Coronary artery (tissue), 2 donors: ENCODE data around the gene THY1.
A peak's percentile ranks its signal among the peaks of the same experiment; 100 is the strongest.

Experiments
- DNase-seq: peaks from one replicate; pipeline ENCODE4 v3.0.0-alpha.2; 2017; ENCODE audit warnings: low spot score
- H3K27ac ChIP-seq, 2 donors: fragments of 200-600 bp; sonication (generic); one replicate each; pipeline ENCODE4 v1.5.1; 2016 to 2019
- H3K4me3 ChIP-seq: fragments of 200-600 bp; sonication (generic); 2 replicates; pipeline ENCODE4 v1.5.1; 2016; ENCODE audit warnings: mild to moderate bottlenecking, moderate library complexity
- TF ChIP-seq, protein P1 (sequence below): fragments of 200-600 bp; sonication (generic); IDR thresholded peaks from one replicate; pipeline ENCODE4 v1.5.1; 2019; ENCODE audit warnings: antibody characterized with exemption

Gene THY1

DNA sequence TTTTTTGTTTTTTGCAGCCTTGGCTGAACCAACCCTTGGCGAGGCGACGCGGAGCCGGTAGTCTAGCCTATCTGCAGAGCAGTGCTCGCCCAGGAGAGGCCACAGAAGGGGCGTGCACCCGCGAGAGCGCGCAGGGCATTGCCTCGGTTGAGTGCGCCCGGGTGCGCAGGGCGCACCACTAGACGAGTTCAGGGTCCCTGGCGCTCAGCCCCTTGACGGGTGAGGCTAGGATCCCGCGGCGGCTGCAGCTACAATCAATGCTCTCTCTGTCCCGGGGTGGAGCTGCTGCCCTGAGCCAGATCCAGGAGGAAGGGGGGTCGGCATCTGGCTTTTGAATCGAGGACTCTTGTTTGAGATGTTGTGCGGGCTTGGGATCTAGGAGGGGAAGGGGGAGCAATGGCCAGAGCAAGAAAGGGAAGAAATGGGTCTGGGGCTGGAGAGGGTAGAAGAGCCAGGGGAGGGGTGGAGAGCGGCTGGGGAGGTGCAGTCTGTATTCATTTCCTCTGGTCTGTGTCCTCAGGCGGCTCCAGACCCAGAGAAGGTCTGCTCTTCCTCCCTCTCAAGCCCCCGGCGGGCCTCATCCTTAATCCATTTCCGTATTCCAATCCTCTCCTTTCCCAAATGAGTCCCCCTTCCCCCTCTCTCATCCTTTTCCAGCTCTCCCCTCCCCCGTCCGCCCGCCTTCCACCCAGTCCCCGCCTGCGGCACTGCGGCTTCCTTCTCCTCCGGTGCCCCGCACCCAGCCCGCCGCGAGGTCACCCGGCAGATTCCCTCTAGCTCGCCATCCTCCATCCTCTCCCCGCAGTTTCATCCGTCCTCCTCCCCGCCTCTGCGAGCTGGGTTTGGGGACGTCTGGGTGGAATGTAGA is 797 bp downstream of the THY1 start:
- TF ChIP-seq, protein P1, sequence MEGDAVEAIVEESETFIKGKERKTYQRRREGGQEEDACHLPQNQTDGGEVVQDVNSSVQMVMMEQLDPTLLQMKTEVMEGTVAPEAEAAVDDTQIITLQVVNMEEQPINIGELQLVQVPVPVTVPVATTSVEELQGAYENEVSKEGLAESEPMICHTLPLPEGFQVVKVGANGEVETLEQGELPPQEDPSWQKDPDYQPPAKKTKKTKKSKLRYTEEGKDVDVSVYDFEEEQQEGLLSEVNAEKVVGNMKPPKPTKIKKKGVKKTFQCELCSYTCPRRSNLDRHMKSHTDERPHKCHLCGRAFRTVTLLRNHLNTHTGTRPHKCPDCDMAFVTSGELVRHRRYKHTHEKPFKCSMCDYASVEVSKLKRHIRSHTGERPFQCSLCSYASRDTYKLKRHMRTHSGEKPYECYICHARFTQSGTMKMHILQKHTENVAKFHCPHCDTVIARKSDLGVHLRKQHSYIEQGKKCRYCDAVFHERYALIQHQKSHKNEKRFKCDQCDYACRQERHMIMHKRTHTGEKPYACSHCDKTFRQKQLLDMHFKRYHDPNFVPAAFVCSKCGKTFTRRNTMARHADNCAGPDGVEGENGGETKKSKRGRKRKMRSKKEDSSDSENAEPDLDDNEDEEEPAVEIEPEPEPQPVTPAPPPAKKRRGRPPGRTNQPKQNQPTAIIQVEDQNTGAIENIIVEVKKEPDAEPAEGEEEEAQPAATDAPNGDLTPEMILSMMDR = no peak
- no peak for DNase-seq
- Histone ChIP-seq H3K27ac (peak overlapping the region in 1 of 2 donors; percentile 38), H3K4me3 (peak overlapping the region; percentile 70)

DNA sequence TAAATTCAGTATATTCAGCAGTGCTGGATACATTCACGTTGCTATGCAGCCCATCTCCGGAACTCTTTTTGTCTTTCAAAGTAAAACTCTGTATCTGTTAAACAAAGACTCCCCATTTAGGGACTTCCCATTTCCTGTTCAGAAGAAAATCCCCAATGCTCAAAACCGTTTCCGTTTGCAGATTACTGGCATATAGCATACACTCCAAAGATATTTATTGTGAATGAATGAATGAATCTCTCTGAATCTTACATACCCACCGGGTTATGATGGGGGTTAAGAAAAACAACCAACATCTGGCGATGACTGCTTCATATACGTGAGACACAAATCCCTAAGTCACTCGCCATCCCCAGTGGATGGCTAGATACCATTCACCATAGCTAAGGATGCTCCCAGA is 1.6 kb downstream of the THY1 start:
- TF ChIP-seq, protein P1 = no peak
- Histone ChIP-seq H3K27ac (no peak overlapping the region), H3K4me3 (no peak overlapping the region)
- DNase-seq = no peak

DNA sequence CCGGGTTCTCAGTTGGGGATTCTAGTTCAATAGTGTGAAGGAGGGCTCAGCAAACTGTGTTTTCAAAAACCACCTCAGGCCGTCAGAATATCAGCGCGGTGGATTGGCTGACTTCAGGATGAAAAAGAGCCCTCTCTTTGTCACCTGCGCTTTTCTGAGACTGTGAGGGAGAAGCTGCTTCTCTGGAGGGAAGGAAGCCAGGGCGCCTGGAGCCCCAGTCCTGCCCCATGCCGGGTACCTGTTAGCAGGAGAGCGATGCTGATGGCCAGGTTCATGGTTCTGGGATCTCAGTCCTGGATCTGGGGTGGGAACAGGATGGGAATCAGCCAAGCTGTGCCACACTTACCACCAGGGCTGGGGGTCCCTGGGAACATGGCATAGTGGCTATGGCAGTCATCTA is 2.3 kb downstream of the THY1 start:
- TF ChIP-seq, protein P1 = no peak
- no peak for DNase-seq
- H3K4me3 ChIP-seq = no peak overlapping the region
- no peak overlapping the region for H3K27ac ChIP-seq

DNA sequence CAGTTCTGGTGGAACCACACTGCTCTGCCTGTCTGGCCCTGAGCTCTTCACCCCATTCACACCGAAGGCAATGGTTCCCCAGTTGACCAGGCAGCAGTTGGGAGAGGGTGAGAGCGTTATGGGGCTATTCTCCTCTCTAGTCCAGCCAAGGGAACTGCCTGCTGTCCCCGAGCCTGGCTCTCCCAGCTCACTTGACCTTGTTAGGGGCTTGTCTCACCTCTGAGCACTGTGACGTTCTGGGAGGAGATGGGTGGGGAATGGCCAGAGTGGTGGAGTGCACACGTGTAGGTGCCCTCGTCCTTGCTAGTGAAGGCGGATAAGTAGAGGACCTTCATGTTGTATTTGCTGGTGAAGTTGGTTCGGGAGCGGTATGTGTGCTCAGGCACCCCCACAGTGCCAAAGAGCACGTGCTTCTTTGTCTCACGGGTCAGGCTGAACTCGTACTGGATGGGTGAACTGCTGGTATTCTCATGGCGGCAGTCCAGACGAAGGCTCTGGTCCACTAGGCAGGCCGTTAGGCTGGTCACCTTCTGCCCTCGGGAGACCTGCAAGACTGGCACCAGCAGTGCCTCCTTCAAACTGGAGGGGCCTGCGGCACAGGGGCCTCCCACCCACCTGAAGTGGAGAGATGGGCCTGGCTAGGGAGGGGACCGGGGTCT is 3.0 kb downstream of the THY1 start:
- TF ChIP-seq, protein P1 = no peak
- Histone ChIP-seq H3K4me3 (no peak overlapping the region), H3K27ac (no peak overlapping the region)
- no peak for DNase-seq

DNA sequence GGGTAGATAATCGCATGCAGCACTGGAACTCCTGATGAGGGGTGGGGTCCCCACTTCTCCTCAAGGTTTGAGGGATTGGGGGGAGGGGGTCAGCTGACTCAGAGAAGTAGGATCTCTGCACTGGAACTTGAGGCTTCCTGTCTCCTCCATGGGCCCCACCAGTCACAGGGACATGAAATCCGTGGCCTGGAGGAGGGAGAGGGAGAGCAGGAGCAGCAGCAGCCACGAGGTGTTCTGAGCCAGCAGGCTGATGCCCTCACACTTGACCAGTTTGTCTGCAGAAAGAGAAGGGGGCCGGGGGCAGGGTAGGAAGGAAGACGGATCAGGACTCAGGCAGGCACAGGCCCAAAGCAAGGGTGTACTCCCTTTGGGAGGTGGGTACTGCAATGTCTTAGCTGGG is 3.7 kb downstream of the THY1 start:
- H3K27ac ChIP-seq = no peak overlapping the region
- no peak for DNase-seq
- TF ChIP-seq, protein P1 = no peak
- H3K4me3 ChIP-seq = no peak overlapping the region

DNA sequence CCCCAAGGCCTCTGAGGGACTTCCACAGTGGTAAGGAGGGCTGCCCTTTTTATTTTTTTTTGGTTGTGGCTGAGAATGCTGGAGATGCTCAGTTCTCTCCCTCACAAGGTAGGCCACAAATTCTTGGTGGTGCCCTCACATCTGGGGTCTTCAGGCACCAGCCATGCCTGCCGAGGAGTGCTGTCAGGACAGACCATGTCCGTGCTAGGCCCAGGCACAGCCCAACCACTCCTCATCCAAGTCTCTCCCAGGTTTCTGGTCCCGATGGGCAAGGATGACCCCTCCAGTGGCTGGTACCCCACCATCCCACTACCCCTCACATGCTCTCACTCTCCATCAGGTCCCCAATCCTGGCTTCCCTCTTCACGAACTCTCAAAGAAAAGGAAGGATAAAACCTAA is 4.2 kb downstream of the THY1 start:
- TF ChIP-seq, protein P1 = no peak
- no peak overlapping the region for H3K4me3 ChIP-seq
- DNase-seq = no peak
- H3K27ac ChIP-seq = no peak overlapping the region
